GM10847 (cell line): Measurements from ENCODE around the gene KBTBD12.

ENCODE experiments used
- POLR2A ChIP-seq: IDR thresholded peaks from 2 replicates; pipeline ENCODE4 v1.6.1; 2011; ENCODE audit not compliant: insufficient read length; ENCODE audit errors: extremely low read depth

Gene KBTBD12

GRCh38 chr3:127899200-127899599 is 15.8 kb upstream of the KBTBD12 start:
- no peak for TF ChIP-seq POLR2A

- no peak for TF ChIP-seq POLR2A
Measured at GRCh38 chr3:127899766-127900165, 15.3 kb upstream of the KBTBD12 start.

- no peak for TF ChIP-seq POLR2A
Measured at GRCh38 chr3:127900536-127900935, 14.5 kb upstream of the KBTBD12 start.

- TF ChIP-seq POLR2A: no peak
Measured at GRCh38 chr3:127902486-127902885, 12.5 kb upstream of the KBTBD12 start.

- no peak for TF ChIP-seq POLR2A
Measured at GRCh38 chr3:127903611-127904375, 11.2 kb upstream of the KBTBD12 start.

- no peak for TF ChIP-seq POLR2A
Measured at GRCh38 chr3:127905556-127905955, 9.5 kb upstream of the KBTBD12 start.

- no peak for TF ChIP-seq POLR2A
Measured at GRCh38 chr3:127908202-127908601, 6.8 kb upstream of the KBTBD12 start.

GRCh38 chr3:127908951-127909350 is 6.1 kb upstream of the KBTBD12 start:
- no peak for TF ChIP-seq POLR2A

GRCh38 chr3:127909646-127910045 is 5.4 kb upstream of the KBTBD12 start:
- no peak for TF ChIP-seq POLR2A

GRCh38 chr3:127911421-127911931 is 3.6 kb upstream of the KBTBD12 start:
- no peak for TF ChIP-seq POLR2A

- no peak for TF ChIP-seq POLR2A
Measured at GRCh38 chr3:127914584-127914983, 448 bp upstream of the KBTBD12 start.

- no peak for TF ChIP-seq POLR2A
Measured at GRCh38 chr3:127915937-127916493, 983 bp downstream of the KBTBD12 start.

- no peak for TF ChIP-seq POLR2A
Measured at GRCh38 chr3:127920738-127921137, 5.7 kb downstream of the KBTBD12 start.

- TF ChIP-seq POLR2A: no peak
Measured at GRCh38 chr3:127923611-127924010, 8.6 kb downstream of the KBTBD12 start.

- no peak for TF ChIP-seq POLR2A
Measured at GRCh38 chr3:127925384-127925783, 10.4 kb downstream of the KBTBD12 start.

GRCh38 chr3:127927829-127928604 is 13.0 kb downstream of the KBTBD12 start:
- no peak for TF ChIP-seq POLR2A
